ENCODE data around the gene RPS14. TPM values are rescaled to one million over a fixed set of nuclear protein-coding genes. Genes with fewer than 3 reads are reported as not detected.

Gene RPS14
- total and polyA plus RNA-seq, 10 of the 15 experiments (the other 5 are each of a cell fraction or from before 2014, with no cell fraction given): 2,295 to 4,047 (median 2,787) TPM

DNA sequence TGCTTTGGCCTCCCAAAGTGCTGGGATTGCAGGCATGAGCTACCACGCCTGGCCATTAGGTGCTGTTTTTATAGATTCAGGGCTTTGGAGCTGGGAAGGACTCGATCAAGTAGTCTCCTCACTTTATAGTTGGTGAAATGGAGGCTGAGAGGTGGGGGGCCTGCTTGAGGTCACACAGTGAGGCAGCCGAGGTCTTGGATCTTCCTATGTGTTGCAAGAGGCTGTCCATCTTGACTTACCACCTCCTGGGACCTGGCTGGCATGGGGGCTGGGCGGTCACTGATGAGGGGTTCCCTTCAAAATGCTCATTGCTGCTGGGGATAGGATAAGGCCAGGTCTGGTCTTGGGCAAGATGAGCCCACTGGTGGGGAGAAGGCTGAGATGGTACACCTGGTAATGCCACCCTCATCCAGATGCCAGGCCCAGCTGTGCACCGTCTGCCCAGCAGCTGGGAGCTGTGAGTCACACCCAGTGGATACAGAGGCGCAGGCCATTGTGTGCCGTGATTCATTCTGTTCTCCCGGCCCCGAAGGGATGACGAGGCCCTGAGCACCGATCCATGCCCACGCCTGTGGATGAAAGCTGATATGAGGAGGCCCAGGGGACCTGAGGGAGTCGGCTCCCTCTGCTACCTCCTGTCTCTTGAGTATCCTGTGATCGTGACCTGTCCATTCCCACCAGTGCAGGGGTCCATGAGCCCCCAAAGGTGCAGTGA lies 47.9 kb upstream of the RPS14 start (continued):
- TF ChIP-seq YY1 (IDR thresholded peaks at IDR 0.05; ENCODE audit: low read depth, low read length) (no peak), KAT2A (conservative IDR thresholded peaks at IDR 0.05; ENCODE audit: control insufficient read depth, low read depth, low read length) (no peak), SP1 (IDR thresholded peaks at IDR 0.05; ENCODE audit: low read depth, low read length) (no peak), KLF5 (IDR thresholded peaks at IDR 0.05; ENCODE audit: partially characterized antibody) (no peak), LARP7 (IDR thresholded peaks at IDR 0.05) (no peak)
- TF ChIP-seq, protein P1, sequence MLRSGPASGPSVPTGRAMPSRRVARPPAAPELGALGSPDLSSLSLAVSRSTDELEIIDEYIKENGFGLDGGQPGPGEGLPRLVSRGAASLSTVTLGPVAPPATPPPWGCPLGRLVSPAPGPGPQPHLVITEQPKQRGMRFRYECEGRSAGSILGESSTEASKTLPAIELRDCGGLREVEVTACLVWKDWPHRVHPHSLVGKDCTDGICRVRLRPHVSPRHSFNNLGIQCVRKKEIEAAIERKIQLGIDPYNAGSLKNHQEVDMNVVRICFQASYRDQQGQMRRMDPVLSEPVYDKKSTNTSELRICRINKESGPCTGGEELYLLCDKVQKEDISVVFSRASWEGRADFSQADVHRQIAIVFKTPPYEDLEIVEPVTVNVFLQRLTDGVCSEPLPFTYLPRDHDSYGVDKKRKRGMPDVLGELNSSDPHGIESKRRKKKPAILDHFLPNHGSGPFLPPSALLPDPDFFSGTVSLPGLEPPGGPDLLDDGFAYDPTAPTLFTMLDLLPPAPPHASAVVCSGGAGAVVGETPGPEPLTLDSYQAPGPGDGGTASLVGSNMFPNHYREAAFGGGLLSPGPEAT (IDR thresholded peaks at IDR 0.05; ENCODE audit: low read depth): no peak

- H4K20me1 ChIP-seq (ENCODE audit: control insufficient read depth, insufficient read depth): peaks cover 3% of the 10 kb centered on the region; the same call in 1 of the 2 replicates
- DNase-seq (ENCODE audit: low read depth, low spot score) (no peak), ATAC-seq (no peak), FAIRE-seq (no peak)
- H3K4me1 ChIP-seq (ENCODE audit: control insufficient read depth, insufficient read depth, low read length): peaks cover under 1% of the 10 kb centered on the region; the same call in 1 of the 2 replicates
- 87% methylated on average over 4 of the region's 4 CpGs for WGBS (ENCODE audit: insufficient coverage, insufficient replicate concordance, low lambda C conversion rate, missing lambda C conversion rate)
- CTCF ChIA-PET: interaction anchor here (1.3 to 2.4 kb wide), 4 partner anchors 9 to 64 kb away, joined by 3 to 7 read pairs (median 3); partner anchors contain the start of gene RPS14
- H3K79me2 ChIP-seq (ENCODE audit: control insufficient read depth, insufficient read depth, low read length): peaks cover 14% of the 10 kb centered on the region
- RAD21 ChIA-PET (ENCODE audit: unreplicated experiment): interaction anchor here (0.7 kb wide), 1 partner anchor 46 kb away, joined by 3 read pairs; no protein-coding TSS in a partner anchor
- SMC1A ChIA-PET (ENCODE audit: uncharacterized antibody, unreplicated experiment): no interaction called here
- no peak overlapping the region for H3K9ac ChIP-seq (ENCODE audit: control insufficient read depth, insufficient read depth, low read length)
- H3K9me3 ChIP-seq (replicated peaks; ENCODE audit: control insufficient read depth, insufficient read depth, low read length): no peaks in the 10 kb centered on the region
- in situ Hi-C loops (cut with MboI): no loop called here
- peaks cover 10 to 18% of the 10 kb centered on the region in 2 experiments; a peak in 3 of 4 replicates for H3K36me3 ChIP-seq (ENCODE audit: control insufficient read depth in 2 of 2, insufficient read depth in 2 of 2, low read length in 1 of 2)
- intact Hi-C loops (cut with micrococcal nuclease; ENCODE audit: unreplicated experiment): no loop called here
- H3K4me2 ChIP-seq (ENCODE audit: control insufficient read depth, insufficient read depth): no peak overlapping the region
- no peak overlapping the region for H3K4me3 ChIP-seq
- BruUV-seq (replicated peaks): no TSS peak
- no peak overlapping the region for H3K27ac ChIP-seq (ENCODE audit: control insufficient read depth, insufficient read depth)
- POLR2A ChIA-PET: no interaction called here
- H3K27me3 ChIP-seq (replicated peaks in 1 of 2; ENCODE audit: control insufficient read depth in 2 of 2, insufficient read depth in 2 of 2, low read length in 1 of 2): no peaks in the 10 kb centered on the region
- no peak overlapping the region for H2AFZ ChIP-seq (ENCODE audit: control insufficient read depth, low read depth, low read length)
- TF ChIP-seq LARP7 (IDR thresholded peaks at IDR 0.05) (no peak), CEBPB (IDR thresholded peaks at IDR 0.05; ENCODE audit: borderline replicate concordance in 1 of 2, low read depth in 2 of 2, low read length in 2 of 2) (no peak), EGR1 (IDR thresholded peaks at IDR 0.05; ENCODE audit: borderline replicate concordance in 1 of 2, low read depth in 2 of 2, low read length in 2 of 2) (no peak), NR2F1 (conservative IDR thresholded peaks at IDR 0.05) (no peak)
- TF ChIP-seq, protein P2, sequence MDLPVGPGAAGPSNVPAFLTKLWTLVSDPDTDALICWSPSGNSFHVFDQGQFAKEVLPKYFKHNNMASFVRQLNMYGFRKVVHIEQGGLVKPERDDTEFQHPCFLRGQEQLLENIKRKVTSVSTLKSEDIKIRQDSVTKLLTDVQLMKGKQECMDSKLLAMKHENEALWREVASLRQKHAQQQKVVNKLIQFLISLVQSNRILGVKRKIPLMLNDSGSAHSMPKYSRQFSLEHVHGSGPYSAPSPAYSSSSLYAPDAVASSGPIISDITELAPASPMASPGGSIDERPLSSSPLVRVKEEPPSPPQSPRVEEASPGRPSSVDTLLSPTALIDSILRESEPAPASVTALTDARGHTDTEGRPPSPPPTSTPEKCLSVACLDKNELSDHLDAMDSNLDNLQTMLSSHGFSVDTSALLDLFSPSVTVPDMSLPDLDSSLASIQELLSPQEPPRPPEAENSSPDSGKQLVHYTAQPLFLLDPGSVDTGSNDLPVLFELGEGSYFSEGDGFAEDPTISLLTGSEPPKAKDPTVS (IDR thresholded peaks at IDR 0.05; ENCODE audit: low read depth, low read length): no peak
- TF ChIP-seq, protein P3, sequence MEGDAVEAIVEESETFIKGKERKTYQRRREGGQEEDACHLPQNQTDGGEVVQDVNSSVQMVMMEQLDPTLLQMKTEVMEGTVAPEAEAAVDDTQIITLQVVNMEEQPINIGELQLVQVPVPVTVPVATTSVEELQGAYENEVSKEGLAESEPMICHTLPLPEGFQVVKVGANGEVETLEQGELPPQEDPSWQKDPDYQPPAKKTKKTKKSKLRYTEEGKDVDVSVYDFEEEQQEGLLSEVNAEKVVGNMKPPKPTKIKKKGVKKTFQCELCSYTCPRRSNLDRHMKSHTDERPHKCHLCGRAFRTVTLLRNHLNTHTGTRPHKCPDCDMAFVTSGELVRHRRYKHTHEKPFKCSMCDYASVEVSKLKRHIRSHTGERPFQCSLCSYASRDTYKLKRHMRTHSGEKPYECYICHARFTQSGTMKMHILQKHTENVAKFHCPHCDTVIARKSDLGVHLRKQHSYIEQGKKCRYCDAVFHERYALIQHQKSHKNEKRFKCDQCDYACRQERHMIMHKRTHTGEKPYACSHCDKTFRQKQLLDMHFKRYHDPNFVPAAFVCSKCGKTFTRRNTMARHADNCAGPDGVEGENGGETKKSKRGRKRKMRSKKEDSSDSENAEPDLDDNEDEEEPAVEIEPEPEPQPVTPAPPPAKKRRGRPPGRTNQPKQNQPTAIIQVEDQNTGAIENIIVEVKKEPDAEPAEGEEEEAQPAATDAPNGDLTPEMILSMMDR (IDR thresholded peaks at IDR 0.05 in 2 of 3, conservative IDR thresholded peaks at IDR 0.05 in 1 of 3; ENCODE audit: control insufficient read depth in 2 of 3, extremely low read depth in 1 of 3, insufficient read depth in 1 of 3, low read depth in 3 of 3, low read length in 3 of 3): no peak
Measured at GRCh38 chr5:150496534-150496933, 47.0 kb upstream of the RPS14 start.

Data from GM12878 (cell line).